GM03348 (cell line): ENCODE measurements around the gene AUTS2.

Source experiments
- DNase-seq: peaks from one replicate; pipeline ENCODE4 v3.0.0; 2012; ENCODE audit warnings: low spot score

Gene AUTS2

GRCh38 chr7:70383066-70383782, 784.9 kb downstream of the AUTS2 start:
- no peak for DNase-seq

GRCh38 chr7:70384024-70384423, 785.7 kb downstream of the AUTS2 start:
- no peak for DNase-seq

GRCh38 chr7:70384891-70385290, 786.6 kb downstream of the AUTS2 start:
- peak; percentile 79 for DNase-seq

- DNase-seq: no peak
Measured at GRCh38 chr7:70387217-70387616, 788.9 kb downstream of the AUTS2 start.

- no peak for DNase-seq
Measured at GRCh38 chr7:70389531-70390151, 791.4 kb downstream of the AUTS2 start.

GRCh38 chr7:70390251-70390650, 792.0 kb downstream of the AUTS2 start:
- peak; percentile 26 for DNase-seq

- DNase-seq: peak; percentile 54
Measured at GRCh38 chr7:70392256-70392876, 794.1 kb downstream of the AUTS2 start.

GRCh38 chr7:70392877-70393435, 794.7 kb downstream of the AUTS2 start:
- DNase-seq: no peak

- DNase-seq: no peak
Measured at GRCh38 chr7:70393956-70394355, 795.7 kb downstream of the AUTS2 start.

GRCh38 chr7:70400829-70401380, 802.6 kb downstream of the AUTS2 start:
- no peak for DNase-seq

- DNase-seq: no peak
Measured at GRCh38 chr7:70402069-70402468, 803.8 kb downstream of the AUTS2 start.

- no peak for DNase-seq
Measured at GRCh38 chr7:70405241-70405640, 807.0 kb downstream of the AUTS2 start.

GRCh38 chr7:70406186-70406949, 808.1 kb downstream of the AUTS2 start:
- DNase-seq: no peak

GRCh38 chr7:70406950-70407209, 808.6 kb downstream of the AUTS2 start:
- DNase-seq: no peak

- no peak for DNase-seq
Measured at GRCh38 chr7:70408477-70408876, 810.2 kb downstream of the AUTS2 start.

GRCh38 chr7:70408891-70409290, 810.6 kb downstream of the AUTS2 start:
- no peak for DNase-seq

GRCh38 chr7:70410134-70410750, 812.0 kb downstream of the AUTS2 start:
- DNase-seq: no peak

- no peak for DNase-seq
Measured at GRCh38 chr7:70414368-70414767, 816.1 kb downstream of the AUTS2 start.

- no peak for DNase-seq
Measured at GRCh38 chr7:70415179-70415972, 817.1 kb downstream of the AUTS2 start.

GRCh38 chr7:70416347-70416985, 818.2 kb downstream of the AUTS2 start:
- DNase-seq: no peak
